HUES6 (cell line): ENCODE data around the gene CPA5.

Experiments used
- H3K27ac ChIP-seq: 2 replicates; pipeline ENCODE4 v1.7.0; 2013; ENCODE audit warnings: low read depth, mild to moderate bottlenecking, low read length, inconsistent platforms
- H3K27me3 ChIP-seq: 2 replicates; pipeline ENCODE4 v1.6.1; 2013; ENCODE audit warnings: low read length; ENCODE audit not compliant: control insufficient read depth, insufficient read depth
- H3K36me3 ChIP-seq: 2 replicates; pipeline ENCODE4 v1.6.1; 2013; ENCODE audit warnings: low read length; ENCODE audit not compliant: control insufficient read depth, insufficient read depth
- H3K4me1 ChIP-seq: 2 replicates; pipeline ENCODE4 v1.6.1; 2013; ENCODE audit warnings: low read length; ENCODE audit not compliant: control insufficient read depth, insufficient read depth
- H3K4me3 ChIP-seq: 2 replicates; pipeline ENCODE4 v1.5.1; 2013; ENCODE audit warnings: low read depth, low read length
- H3K9ac ChIP-seq: one replicate; pipeline ENCODE4 v1.6.1; 2013; ENCODE audit warnings: mild to moderate bottlenecking, low read length
- H3K9me3 ChIP-seq: 2 replicates; pipeline ENCODE4 v1.6.1; 2013; ENCODE audit warnings: low read depth, low read length; ENCODE audit not compliant: control insufficient read depth, insufficient read depth

CPA5 gene

GRCh38 chr7:130401578-130401977, 57.0 kb downstream of the CPA5 start:
- Histone ChIP-seq H3K27ac (no peak overlapping the region), H3K9me3 (no peaks in the 10 kb centered on the region), H3K36me3 (no peaks in the 10 kb centered on the region), H3K27me3 (no peaks in the 10 kb centered on the region), H3K9ac (no peak overlapping the region), H3K4me3 (no peak overlapping the region), H3K4me1 (no peaks in the 10 kb centered on the region)

GRCh38 chr7:130405003-130405402, 60.4 kb downstream of the CPA5 start:
- no peak overlapping the region for H3K27ac ChIP-seq
- no peaks in the 10 kb centered on the region for H3K4me1 ChIP-seq
- no peaks in the 10 kb centered on the region for H3K36me3 ChIP-seq
- no peaks in the 10 kb centered on the region for H3K9me3 ChIP-seq
- no peak overlapping the region for H3K9ac ChIP-seq
- H3K4me3 ChIP-seq, result no peak overlapping the region
- H3K27me3 ChIP-seq, result no peaks in the 10 kb centered on the region

GRCh38 chr7:130409067-130409711, 64.6 kb downstream of the CPA5 start:
- H3K27me3 ChIP-seq, result no peaks in the 10 kb centered on the region
- H3K9me3 ChIP-seq, result no peaks in the 10 kb centered on the region
- no peaks in the 10 kb centered on the region for H3K4me1 ChIP-seq
- no peak overlapping the region for H3K9ac ChIP-seq
- no peak overlapping the region for H3K27ac ChIP-seq
- H3K4me3 ChIP-seq, result no peak overlapping the region
- H3K36me3 ChIP-seq, result no peaks in the 10 kb centered on the region

- no peaks in the 10 kb centered on the region for H3K4me1 ChIP-seq
- no peak overlapping the region for H3K4me3 ChIP-seq
- no peaks in the 10 kb centered on the region for H3K9me3 ChIP-seq
- H3K27ac ChIP-seq, result no peak overlapping the region
- no peaks in the 10 kb centered on the region for H3K36me3 ChIP-seq
- no peak overlapping the region for H3K9ac ChIP-seq
- H3K27me3 ChIP-seq, result no peaks in the 10 kb centered on the region
These were observed 65.1 kb downstream of the CPA5 start for GRCh38 chr7:130409712-130410072.

GRCh38 chr7:130410868-130411541, 66.4 kb downstream of the CPA5 start:
- Histone ChIP-seq H3K9me3 (no peaks in the 10 kb centered on the region), H3K9ac (no peak overlapping the region), H3K4me1 (no peaks in the 10 kb centered on the region), H3K27ac (no peak overlapping the region), H3K27me3 (no peaks in the 10 kb centered on the region), H3K4me3 (no peak overlapping the region), H3K36me3 (no peaks in the 10 kb centered on the region)

GRCh38 chr7:130413201-130413600, 68.6 kb downstream of the CPA5 start:
- no peaks in the 10 kb centered on the region for H3K27me3 ChIP-seq
- H3K9ac ChIP-seq, result no peak overlapping the region
- H3K9me3 ChIP-seq, result no peaks in the 10 kb centered on the region
- no peaks in the 10 kb centered on the region for H3K4me1 ChIP-seq
- H3K36me3 ChIP-seq, result no peaks in the 10 kb centered on the region
- H3K4me3 ChIP-seq, result no peak overlapping the region
- H3K27ac ChIP-seq, result no peak overlapping the region

- Histone ChIP-seq H3K27ac (no peak overlapping the region), H3K36me3 (no peaks in the 10 kb centered on the region), H3K4me1 (peaks cover 4% of the 10 kb centered on the region), H3K27me3 (no peaks in the 10 kb centered on the region), H3K4me3 (no peak overlapping the region), H3K9ac (no peak overlapping the region), H3K9me3 (no peaks in the 10 kb centered on the region)
These were observed 70.4 kb downstream of the CPA5 start for GRCh38 chr7:130415006-130415405.

- H3K9ac ChIP-seq, result no peak overlapping the region
- H3K27me3 ChIP-seq, result no peaks in the 10 kb centered on the region
- peaks cover 4% of the 10 kb centered on the region for H3K4me1 ChIP-seq
- no peaks in the 10 kb centered on the region for H3K9me3 ChIP-seq
- no peak overlapping the region for H3K27ac ChIP-seq
- no peaks in the 10 kb centered on the region for H3K36me3 ChIP-seq
- H3K4me3 ChIP-seq, result no peak overlapping the region
These were observed 72.6 kb downstream of the CPA5 start for GRCh38 chr7:130417213-130417612.

- Histone ChIP-seq H3K9ac (no peak overlapping the region), H3K27me3 (no peaks in the 10 kb centered on the region), H3K4me1 (peaks cover 4% of the 10 kb centered on the region), H3K4me3 (no peak overlapping the region), H3K36me3 (no peaks in the 10 kb centered on the region), H3K9me3 (no peaks in the 10 kb centered on the region), H3K27ac (no peak overlapping the region)
These were observed 73.7 kb downstream of the CPA5 start for GRCh38 chr7:130418306-130418705.
